HFF-Myc (cell line): Measurements from ENCODE around the gene CASP5.
"Not testable (repeated sequence)": the region's sequence is repeated elsewhere in the genome, so short reads cannot be mapped to it uniquely, and the experiment has no call there.

Experiments used
- DNase-seq: peaks from one replicate; pipeline ENCODE4 v3.0.0-alpha.2; 2011; ENCODE audit warnings: low read depth; ENCODE audit errors: extremely low read depth
- H3K4me3 ChIP-seq: replicated peaks from 2 replicates; pipeline ENCODE4 v1.5.1; 2011; ENCODE audit warnings: low read depth, mild to moderate bottlenecking, control low read depth, low read length
- TF ChIP-seq, protein P1 (sequence below): IDR thresholded peaks from 2 replicates; pipeline ENCODE4 v1.5.1; 2012; ENCODE audit warnings: mild to moderate bottlenecking, low read depth, low read length, control low read depth; ENCODE audit errors: missing control alignments

Gene CASP5

DNA sequence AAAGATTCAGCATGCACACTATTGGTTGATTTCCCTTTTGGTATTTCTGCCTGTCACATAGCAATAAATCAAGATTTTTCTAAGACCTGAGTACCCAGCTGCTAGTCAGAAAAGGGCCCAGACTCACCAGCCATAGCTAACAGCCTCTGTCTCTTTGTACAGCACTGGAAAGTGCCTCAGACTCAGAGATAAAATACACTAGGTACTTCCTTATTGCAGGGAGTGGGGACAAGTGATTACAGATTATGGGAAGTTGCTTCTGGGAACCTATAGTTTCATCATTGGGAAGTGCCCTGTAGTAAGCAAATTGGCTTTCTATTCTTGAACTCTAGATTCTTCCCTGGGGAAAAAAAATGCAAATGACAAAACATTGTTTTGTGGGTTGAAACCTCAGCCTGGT, at the start of gene CASP5:
Gene CASP5, minus strand, starts transcription at position 166 of the 400 bp plus-strand sequence. Its CDS starts 32 bp downstream, at position 134.
- DNase-seq = no peak
- no peak within 1 kb of the TSS for H3K4me3 ChIP-seq
- TF ChIP-seq, protein P1, sequence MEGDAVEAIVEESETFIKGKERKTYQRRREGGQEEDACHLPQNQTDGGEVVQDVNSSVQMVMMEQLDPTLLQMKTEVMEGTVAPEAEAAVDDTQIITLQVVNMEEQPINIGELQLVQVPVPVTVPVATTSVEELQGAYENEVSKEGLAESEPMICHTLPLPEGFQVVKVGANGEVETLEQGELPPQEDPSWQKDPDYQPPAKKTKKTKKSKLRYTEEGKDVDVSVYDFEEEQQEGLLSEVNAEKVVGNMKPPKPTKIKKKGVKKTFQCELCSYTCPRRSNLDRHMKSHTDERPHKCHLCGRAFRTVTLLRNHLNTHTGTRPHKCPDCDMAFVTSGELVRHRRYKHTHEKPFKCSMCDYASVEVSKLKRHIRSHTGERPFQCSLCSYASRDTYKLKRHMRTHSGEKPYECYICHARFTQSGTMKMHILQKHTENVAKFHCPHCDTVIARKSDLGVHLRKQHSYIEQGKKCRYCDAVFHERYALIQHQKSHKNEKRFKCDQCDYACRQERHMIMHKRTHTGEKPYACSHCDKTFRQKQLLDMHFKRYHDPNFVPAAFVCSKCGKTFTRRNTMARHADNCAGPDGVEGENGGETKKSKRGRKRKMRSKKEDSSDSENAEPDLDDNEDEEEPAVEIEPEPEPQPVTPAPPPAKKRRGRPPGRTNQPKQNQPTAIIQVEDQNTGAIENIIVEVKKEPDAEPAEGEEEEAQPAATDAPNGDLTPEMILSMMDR = no peak

DNA sequence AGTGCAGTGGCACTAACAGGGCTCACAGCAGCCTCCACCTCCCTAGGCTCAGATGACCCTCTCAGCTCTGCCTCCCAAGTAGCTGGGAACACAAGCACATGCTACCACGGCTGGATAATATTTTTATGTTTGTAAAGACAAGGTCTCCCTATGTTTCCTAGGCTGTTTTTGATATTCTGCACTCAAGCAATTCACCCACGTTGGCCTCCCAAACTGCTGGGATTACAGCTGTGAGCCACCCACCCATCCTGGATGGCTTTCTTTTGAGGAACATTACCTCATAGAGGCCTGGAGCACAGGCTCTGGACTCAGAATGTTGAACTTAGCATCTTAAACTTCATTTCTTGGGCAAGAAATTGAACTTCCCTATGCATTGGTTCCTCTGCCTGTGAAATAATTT, 49.1 kb upstream of the CASP5 start:
- H3K4me3 ChIP-seq, DNase-seq: not testable (repeated sequence)

DNA sequence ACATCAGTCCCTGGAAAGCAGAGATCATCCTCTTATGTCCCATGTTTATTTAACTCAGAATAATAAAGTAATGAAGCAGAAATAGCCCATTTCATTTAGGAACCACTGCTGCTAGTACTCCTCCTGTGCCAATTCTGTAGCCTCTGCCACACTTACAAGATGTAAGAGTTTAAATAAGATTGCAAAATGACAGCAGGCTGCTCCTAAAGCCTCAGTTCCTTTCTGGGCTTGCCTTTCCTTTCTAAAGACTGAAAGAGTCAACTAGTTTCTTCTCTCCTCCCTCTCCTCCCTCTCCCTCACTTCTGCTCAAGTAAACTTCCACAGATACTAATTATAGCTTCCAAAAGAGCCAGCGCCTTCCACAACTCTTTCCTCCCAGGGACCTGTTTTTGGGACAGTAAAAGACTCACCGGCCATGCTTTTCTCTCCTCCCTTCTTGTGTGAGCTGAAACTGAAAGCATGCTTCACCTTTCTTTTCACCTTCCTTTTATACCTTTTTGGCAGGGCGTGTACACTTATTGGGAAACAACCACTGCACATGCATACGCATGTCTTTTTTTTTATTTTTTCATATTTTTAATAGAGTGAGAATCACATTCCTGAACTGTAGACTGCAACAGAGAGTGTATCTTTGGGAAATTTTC, 48.2 kb upstream of the CASP5 start:
- no peak overlapping the region for H3K4me3 ChIP-seq
- TF ChIP-seq, protein P1 = no peak
- no peak for DNase-seq

DNA sequence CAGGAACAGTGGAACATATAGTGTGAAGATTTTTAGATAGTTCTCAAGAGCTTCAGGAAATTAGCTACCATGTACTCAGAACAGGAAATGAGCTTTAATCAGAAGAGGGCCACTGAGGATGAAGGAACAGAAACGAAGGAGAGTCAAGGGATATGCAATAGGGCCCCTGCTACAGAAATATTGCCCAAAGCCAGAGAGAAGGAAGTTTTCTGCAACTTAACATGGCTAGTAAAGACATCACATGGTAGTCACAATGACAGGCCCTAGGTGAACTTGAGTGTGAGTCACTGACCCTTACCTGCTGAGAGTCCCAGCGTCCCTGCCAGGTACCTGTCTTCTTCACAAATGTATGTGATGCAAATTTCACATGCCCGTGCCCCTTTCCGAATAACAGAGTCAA, 47.3 kb upstream of the CASP5 start:
- TF ChIP-seq, protein P1 = no peak
- H3K4me3 ChIP-seq = no peak overlapping the region
- no peak for DNase-seq

DNA sequence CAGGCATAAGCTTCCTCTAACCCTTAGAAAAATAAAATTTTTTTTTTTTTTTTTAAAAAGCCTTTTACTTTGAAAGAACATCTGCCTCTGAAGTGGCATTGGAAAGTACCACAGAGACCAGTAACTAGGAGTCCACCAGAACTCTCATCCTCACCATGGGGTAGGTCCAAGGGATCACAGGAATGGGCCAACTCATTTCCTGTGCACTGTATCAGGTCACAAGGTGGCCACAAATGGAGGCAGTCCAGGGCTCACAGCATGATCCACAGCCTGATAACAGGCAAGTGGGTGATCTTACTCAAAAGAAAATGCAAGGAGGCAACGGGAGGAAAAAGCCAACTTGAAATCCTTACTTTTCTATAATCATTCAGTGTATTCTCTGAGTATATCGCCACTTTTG, 46.8 kb upstream of the CASP5 start:
- not testable (repeated sequence) for H3K4me3 ChIP-seq

DNA sequence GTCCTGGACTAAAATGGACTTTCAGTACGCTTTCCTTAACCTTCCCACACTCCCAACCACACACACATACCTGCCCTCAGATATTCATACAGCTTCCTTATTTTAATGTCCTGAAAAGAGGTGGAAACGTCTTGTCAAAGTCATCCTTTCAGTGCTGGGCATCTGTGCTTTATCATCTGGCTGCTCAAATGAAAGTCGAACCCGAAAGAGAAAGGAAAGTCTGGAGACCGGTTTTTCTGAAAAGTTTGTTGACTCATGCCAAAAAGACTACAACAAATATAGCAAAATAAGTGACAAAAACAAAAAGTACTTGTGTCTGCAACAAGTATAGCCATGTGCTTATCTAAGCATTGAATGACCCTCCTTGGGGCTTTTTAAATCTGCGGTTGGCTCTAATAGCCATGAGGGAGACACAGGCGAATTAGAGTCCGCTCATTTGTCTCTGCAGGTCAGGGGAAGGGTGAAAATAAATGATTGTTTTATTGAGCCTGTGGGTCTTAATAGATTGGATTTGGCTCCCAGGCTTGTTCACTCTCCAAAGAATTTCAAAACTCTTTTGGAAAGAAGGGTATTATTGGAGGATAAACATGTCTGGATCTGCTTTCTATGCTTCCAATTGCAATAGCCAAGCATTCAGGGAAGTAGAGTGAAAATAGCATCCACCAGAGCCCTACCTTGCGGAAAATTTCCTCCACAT, 40.4 kb upstream of the CASP5 start:
- not testable (repeated sequence) for H3K4me3 ChIP-seq, DNase-seq

More for the DNA sequence above, 46.8 kb upstream of the CASP5 start:
- not testable (repeated sequence) for DNase-seq

DNA sequence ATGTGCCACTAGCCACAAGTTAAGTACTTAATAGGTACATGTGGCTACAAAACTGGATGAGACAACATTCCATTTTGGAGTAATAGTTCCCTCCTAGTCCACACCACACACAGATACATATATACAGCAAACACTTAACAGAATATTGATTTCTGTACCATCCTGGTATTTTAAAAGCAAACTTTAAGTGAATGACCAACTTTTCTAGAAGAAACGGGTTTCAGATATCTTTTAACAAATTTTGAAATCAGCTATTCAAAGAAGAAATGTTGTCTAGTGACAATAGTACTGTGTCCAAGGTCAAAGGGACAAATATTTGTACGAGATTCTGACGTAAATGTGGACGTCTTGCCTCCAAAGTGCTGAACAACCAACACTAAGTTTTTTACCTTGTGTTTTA, 34.5 kb upstream of the CASP5 start:
- H3K4me3 ChIP-seq = no peak overlapping the region
- DNase-seq = no peak
- TF ChIP-seq, protein P1 = no peak

DNA sequence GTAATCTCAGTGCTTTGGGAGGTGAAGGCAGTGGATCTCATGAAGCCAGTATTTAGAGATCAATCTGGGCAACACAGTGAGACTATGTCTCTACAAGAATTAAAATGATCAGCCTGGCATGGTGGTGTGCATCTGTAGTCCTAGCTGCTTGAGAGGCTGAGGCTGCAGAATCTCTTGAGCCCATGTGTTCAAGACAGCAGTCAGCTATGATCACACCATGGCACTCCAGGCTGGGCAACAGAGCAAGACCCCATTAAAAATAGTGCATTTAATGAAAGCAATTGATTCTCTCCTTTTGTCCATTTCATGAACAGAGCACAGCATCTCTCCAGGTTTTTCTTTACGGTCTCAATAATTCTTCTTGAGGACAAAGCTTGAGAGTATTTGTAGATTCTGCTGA, 33.5 kb upstream of the CASP5 start:
- DNase-seq = no peak

More for the DNA sequence above, 33.5 kb upstream of the CASP5 start:
- no peak overlapping the region for H3K4me3 ChIP-seq
- TF ChIP-seq, protein P1 = no peak
